Measurements from ENCODE around the gene MORN4. TPM values are rescaled to one million over a fixed set of nuclear protein-coding genes. Genes with fewer than 3 reads are reported as not detected.

Gene MORN4
- total RNA-seq, 1 donor from 2014 or later: 2.3 TPM

DNA sequence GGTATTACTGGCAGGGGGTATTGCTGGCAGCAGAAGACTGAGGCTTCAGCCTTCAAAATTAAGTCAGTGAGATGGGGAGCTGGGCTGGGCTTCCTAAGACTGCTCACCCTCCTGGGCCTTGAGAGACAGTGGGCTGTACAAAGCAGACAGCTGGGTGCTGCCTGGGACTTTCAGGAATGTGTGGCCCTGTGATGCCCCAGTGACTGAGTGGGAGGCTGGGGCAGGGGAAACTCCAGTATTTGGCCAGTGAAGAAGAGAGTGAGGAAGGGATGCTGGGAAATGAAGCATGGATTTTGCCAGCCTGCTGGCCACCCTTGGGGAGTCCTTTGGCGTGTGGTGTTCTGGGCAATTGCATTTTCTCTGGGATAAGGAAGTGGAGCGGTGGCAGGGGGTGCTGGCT is 60.3 kb downstream of the MORN4 start:
- peaks cover 10 to 14% of the 10 kb centered on the region in 2 donors for H3K4me1 ChIP-seq
- TF ChIP-seq, protein P1, sequence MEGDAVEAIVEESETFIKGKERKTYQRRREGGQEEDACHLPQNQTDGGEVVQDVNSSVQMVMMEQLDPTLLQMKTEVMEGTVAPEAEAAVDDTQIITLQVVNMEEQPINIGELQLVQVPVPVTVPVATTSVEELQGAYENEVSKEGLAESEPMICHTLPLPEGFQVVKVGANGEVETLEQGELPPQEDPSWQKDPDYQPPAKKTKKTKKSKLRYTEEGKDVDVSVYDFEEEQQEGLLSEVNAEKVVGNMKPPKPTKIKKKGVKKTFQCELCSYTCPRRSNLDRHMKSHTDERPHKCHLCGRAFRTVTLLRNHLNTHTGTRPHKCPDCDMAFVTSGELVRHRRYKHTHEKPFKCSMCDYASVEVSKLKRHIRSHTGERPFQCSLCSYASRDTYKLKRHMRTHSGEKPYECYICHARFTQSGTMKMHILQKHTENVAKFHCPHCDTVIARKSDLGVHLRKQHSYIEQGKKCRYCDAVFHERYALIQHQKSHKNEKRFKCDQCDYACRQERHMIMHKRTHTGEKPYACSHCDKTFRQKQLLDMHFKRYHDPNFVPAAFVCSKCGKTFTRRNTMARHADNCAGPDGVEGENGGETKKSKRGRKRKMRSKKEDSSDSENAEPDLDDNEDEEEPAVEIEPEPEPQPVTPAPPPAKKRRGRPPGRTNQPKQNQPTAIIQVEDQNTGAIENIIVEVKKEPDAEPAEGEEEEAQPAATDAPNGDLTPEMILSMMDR (IDR thresholded peaks at IDR 0.05): no peak
- no peaks in the 10 kb centered on the region for H3K9me3 ChIP-seq
- no peak for DNase-seq (ENCODE audit: low spot score in 2 of 2)
- intact Hi-C loops (cut with DNase I): no loop called here
- no peaks in the 10 kb centered on the region for H3K27me3 ChIP-seq
- H3K4me3 ChIP-seq: no peak overlapping the region
- no peak overlapping the region for H3K27ac ChIP-seq
- peaks cover 26 to 30% of the 10 kb centered on the region in 2 donors for H3K36me3 ChIP-seq

DNA sequence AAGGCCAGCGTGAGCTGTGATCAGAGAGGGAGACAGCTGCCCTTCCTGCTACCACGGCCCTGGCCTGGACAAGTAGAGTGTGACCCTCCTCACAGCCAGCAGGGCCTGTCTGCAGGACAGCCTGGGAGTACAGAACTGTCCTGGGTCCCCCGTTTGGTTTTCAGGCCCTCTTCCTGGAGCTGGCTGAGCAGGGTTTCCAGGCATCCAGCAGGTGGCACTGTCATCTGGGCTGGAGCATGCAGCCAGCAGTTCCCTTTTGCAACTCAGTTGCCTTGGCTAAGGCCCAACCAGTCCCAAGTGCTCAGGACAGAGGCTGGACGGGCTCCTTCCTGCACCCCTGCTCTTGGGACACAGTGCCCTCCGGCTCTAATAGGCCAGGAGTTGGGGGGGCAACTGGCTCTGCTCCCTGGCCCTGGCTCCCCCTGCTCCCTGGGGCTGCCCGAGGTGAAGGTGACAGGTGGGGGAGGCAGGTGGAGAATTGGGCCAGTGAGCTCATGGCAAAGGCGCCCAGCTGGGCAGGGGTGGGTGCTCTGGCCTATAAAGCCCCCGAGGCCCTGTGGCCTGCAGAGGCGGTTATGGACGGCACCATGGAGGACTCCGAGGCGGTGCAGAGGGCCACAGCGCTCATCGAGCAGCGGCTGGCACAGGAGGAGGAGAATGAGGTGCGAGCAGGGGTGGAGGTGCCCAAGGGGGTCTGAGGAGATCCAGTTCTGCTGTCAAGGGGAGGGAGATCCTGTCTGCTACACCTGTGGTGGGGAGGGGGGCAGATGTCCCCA is 60.9 kb downstream of the MORN4 start, which contains the start of gene ANKRD2:
Gene ANKRD2 (plus strand): TSS at position 566 of the 776 bp plus-strand sequence. CDS start 10 bp downstream, at position 576.
- no peaks in the 10 kb centered on the region for H3K27me3 ChIP-seq
- peak within 1 kb of the TSS; percentile 16 to 76 for H3K27ac ChIP-seq
- no peaks in the 10 kb centered on the region for H3K9me3 ChIP-seq
- H3K4me3 ChIP-seq: no peak within 1 kb of the TSS
- DNase-seq (ENCODE audit: low spot score in 2 of 2): peak in 1 of 2 donors; percentile 90
- intact Hi-C loops (cut with DNase I): loop anchor here (1.0 kb wide), 1 partner anchor 40 kb away; no protein-coding TSS in a partner anchor
- peaks cover 26 to 33% of the 10 kb centered on the region in 2 donors for H3K36me3 ChIP-seq
- H3K4me1 ChIP-seq: peaks cover 10 to 14% of the 10 kb centered on the region in 2 donors
- TF ChIP-seq, protein P1 (IDR thresholded peaks at IDR 0.05): peak; percentile 86 to 97 (median 87)

DNA sequence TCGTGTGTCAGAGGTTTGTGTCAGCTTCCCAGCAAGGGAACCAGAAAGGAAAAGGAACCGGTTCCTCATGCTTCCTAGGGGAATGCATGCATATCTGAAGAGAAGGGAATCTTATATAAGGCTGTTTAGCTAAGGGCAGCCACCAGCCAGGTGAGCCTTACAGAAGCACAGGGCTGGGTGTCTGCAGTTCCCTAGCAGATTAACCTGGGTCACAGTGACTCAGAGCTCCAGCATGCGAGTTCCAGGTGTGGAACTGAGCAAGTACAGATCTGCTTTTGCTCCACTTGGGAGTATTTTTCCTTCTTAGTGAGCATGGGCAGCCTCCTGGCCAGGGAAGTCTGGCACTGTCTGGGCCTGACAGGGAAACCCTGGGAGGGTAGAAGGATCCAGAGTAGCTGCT is 61.7 kb downstream of the MORN4 start:
- Histone ChIP-seq H3K4me1 (peaks cover 10 to 14% of the 10 kb centered on the region in 2 donors), H3K27ac (no peak overlapping the region)
- TF ChIP-seq, protein P1 (IDR thresholded peaks at IDR 0.05): no peak

DNA sequence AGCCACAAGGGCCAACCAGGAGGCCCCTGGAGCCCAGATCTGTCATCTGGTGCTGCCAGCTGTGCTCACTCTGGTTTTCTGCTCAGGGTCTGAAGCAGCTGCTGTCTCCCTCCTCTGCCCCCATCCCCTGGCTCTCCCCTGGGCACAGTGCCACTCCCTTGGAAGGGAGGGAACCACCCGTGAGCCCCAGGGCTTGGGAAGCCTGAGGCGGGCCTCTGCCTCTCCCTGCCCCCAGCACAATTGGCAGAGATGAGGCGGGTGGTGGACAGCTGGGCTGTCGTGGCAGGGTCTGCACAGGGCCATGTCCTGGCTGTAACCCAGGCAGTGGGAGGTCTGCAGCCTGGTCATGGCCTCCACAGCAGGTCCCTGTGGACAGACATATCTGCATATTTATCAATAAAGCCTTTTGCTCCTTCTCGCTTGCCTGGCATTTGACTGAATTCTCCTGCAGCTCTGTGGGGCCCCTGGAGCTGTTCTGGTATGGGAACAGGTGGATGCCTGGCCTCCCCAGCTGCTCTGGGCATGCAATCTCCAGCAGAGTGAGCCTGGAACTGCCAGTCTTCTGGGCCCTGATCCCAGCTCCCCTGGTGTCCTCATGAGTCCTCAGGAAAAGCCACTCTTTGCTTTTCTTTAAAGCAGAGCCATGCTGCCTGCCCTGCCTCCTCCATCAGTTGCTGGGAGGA is 62.4 kb downstream of the MORN4 start:
- no peaks in the 10 kb centered on the region for H3K27me3 ChIP-seq
- DNase-seq (ENCODE audit: low spot score in 2 of 2): no peak
- TF ChIP-seq, protein P1 (IDR thresholded peaks at IDR 0.05): no peak
- H3K36me3 ChIP-seq: peaks cover 26 to 33% of the 10 kb centered on the region in 2 donors
- intact Hi-C loops (cut with DNase I): no loop called here
- H3K4me1 ChIP-seq: peaks cover 10 to 19% of the 10 kb centered on the region in 2 donors
- H3K4me3 ChIP-seq: no peak overlapping the region
- H3K27ac ChIP-seq: no peak overlapping the region
- no peaks in the 10 kb centered on the region for H3K9me3 ChIP-seq

More for the DNA sequence above, 61.7 kb downstream of the MORN4 start:
- Histone ChIP-seq H3K27me3 (no peaks in the 10 kb centered on the region), H3K4me3 (no peak overlapping the region), H3K36me3 (peaks cover 26 to 33% of the 10 kb centered on the region in 2 donors), H3K9me3 (no peaks in the 10 kb centered on the region)
- intact Hi-C loops (cut with DNase I): loop anchor here (1.0 kb wide), 1 partner anchor 41 kb away; no protein-coding TSS in a partner anchor
- no peak for DNase-seq (ENCODE audit: low spot score in 2 of 2)

DNA sequence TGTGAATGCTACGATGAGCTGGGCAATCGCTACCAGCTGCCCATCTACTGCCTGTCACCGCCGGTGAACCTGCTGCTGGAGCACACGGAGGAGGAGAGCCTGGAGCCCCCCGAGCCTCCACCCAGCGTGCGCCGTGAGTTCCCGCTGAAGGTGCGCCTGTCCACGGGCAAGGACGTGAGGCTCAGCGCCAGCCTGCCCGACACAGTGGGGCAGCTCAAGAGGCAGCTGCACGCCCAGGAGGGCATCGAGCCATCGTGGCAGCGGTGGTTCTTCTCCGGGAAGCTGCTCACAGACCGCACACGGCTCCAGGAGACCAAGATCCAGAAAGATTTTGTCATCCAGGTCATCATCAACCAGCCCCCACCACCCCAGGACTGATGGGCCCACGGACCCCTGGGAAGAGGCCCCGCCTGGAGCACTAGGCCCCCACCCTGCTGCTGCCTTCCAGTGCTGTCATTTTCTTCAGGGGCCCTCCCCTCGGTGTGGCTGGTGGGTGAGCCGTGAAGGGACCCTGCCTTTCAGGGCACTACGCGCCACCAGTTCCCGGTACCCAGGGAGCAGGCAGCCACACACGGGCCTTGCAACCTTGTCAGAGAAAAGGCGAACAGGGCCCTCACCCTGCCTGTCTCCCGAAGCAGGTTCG is 63.0 kb downstream of the MORN4 start:
- Histone ChIP-seq H3K4me1 (peaks cover 10 to 19% of the 10 kb centered on the region in 2 donors), H3K36me3 (peaks cover 26 to 33% of the 10 kb centered on the region in 2 donors), H3K9me3 (no peaks in the 10 kb centered on the region), H3K4me3 (no peak overlapping the region), H3K27ac (no peak overlapping the region), H3K27me3 (no peaks in the 10 kb centered on the region)
- DNase-seq (ENCODE audit: low spot score in 2 of 2): no peak
- intact Hi-C loops (cut with DNase I): no loop called here
- TF ChIP-seq, protein P1 (IDR thresholded peaks at IDR 0.05): no peak
